Stimulated activated CD4-positive, alpha-beta T cell treated with anti-CD3 and anti-CD28 coated beads, TNF-alpha, amount 100 ng/mL, for 4 hours (primary cell): ENCODE data around the gene KRR1.
A peak's percentile ranks its signal among the peaks of the same experiment; 100 is the strongest.
"Not testable (repeated sequence)": the region's sequence is repeated elsewhere in the genome, so short reads cannot be mapped to it uniquely, and the experiment has no call there.

ENCODE experiments used
- DNase-seq, 3 experiments: peaks; one replicate each; pipeline ENCODE4 v3.0.0-alpha.2; 2020; ENCODE audit warnings: low read depth in 3 of 3

The KRR1 gene

DNA sequence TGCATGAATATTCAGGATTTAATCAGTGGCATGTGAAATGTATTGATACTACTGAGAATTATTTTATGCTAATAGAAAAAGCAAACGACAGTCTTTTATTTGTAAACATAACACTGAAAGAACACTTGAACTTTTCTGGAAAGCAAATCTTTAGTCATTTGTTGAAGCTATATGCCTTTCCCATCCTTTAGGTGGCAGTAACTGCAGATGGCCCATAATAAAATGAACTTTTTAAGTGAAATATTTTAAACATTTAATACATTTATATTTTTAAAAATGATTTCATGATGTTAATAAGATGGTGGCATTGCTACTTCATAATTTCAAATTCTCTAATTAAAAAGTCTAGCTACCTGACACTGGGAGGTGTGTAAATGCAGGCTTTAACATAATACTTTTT, 13.9 kb upstream of the KRR1 start:
- DNase-seq = no peak

DNA sequence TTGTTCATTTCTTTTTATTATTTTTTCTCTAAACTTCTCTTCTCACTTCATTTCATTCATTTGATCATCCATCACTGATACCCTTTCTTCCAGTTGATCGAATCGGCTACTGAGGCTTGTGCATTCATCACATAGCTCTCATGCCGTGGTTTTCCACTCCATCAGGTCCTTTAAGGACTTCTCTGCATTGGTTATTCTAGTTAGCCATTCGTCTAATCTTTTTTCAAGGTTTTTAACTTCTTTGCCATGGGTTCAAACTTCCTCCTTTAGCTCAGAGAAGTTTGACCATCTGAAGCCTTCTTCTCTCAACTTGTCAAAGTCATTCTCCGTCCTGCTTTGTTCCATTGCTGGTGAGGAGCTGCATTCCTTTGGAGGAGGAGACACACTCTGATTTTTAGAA, 10.7 kb upstream of the KRR1 start:
- DNase-seq = not testable (repeated sequence)

DNA sequence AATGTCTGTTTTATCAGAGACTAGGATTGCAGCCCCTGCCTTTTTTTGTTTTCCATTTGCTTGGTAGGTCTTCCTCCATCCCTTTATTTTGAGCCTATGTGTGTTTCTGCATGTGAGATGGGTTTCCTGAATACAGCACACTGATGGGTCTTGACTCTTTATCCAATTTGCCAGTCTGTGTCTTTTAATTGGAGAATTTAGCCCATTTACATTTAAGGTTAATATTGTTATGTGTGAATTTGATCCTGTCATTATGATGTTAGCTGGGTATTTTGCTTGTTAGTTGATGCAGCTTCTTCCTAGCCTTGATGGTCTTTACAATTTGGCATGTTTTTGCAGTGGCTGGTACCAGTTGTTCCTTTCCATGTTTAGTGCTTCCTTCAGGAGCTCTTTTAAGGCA, 9.8 kb upstream of the KRR1 start:
- DNase-seq = not testable (repeated sequence)

DNA sequence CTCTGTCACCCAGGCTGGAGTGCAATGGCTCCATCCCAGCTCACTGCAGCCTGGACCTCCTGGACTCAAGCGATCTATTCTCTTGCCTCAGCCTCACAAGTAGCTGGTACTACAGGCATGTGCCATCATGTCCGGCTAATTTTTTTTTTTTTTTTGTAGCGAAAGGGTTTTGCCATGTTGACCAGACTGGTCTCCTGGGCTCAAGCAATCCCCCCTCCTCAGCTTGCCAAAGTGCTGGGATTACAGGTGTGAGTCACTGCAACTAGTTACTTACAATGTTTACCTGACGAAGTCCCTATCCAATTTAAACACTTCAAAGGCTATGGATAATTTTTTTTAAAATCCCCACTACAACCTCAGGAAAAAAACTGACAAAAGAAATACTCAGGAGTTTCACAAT, 1.8 kb downstream of the KRR1 start:
- DNase-seq = no peak

DNA sequence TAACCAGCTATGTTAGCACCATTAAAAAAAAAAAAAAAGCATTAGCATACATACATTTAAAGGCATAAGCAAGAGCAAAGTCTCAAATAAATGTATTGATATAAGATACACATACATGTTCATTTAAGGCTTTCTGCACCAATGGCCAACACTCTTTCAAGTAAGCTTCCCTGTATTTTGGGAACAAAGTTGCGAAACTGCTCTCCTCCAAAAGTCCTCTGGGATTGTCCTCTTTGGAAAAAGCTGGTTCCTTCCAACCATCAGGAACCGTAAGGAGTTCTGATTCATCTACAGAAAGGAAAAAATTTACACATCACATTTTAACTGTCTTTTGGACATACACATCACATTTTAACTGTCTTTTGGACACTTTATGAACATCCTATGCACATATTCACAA, 3.2 kb downstream of the KRR1 start:
- DNase-seq = no peak

DNA sequence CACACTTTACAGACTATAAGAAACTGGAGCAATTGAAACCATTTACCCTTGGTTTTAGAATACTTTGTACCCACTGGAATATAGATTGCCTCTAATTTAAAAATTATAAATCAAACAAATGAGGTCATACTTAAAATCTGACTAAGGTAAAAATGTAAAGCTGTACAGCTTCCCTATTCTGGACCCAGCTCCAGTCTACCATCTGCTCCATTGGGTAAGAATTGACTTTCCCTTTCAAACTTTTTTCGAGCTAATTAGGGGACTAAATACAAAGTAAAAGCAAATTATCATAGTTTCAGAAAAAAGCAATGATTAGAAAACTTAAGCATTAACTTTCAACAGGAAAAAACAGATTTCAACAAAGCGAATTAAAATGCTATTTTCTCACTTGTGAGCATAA, 4.3 kb downstream of the KRR1 start:
- DNase-seq = no peak

DNA sequence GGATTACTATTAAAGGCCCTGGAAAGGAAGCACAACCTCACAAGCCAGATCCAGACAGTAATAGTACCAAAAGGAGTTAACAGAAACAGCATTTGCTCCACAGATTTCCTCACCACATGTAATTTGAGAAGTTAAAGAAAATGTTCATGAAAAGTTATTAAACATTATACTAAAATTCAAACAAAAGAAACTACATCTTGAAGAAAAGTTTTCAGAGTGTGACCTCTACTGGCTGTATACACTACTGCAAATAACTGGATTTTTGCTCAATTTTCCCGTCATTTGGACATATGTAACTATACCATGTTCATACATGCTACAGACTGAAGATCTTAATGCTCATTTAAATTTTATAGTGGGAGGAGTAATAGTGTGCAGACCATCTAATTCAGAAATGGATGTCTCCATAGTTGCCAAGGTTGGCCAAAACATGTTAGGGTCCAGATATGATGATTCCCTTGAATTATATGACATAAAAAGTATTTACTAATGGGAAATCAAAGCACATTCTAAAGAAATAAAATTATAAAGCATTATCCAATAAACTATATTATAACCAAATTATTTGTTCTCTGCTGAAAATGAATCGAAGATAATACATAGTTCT, 5.6 kb downstream of the KRR1 start:
- DNase-seq = no peak

DNA sequence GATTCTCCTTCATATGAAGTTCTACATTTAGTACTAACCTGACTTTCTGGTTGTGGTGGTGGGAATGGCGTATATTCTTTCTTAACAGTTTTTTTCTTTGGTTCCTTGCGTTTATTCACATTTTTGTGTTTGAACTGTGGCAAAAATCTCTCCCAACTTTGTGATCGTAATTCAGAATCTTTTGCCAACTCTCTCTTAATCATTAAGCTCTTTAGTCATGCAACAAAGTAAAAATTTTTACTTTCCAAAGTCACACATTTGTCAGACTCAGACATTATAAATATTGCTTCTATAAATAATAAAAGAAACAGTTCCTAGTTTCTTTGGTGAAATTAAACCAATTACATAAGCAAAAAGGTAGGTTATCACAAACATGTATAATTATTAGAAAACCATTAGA, 7.5 kb downstream of the KRR1 start:
- DNase-seq = no peak

DNA sequence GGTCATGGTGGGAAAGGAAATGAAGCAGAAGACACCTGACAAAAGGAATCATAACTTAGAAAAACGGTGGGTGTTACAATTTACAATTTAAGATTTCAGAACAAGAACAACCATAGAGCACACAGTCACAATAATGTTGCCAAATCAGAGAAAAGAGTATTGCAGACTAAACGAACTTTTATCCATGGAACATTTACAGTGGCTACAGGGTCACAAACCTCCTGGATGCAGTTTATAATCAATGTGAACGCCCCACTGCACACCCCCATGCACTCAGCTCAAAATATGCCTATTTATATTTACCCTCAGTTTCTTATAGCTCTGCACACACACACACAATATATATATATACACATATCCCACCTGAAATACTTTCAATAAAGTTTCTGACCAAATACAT, 8.0 kb downstream of the KRR1 start:
- DNase-seq = no peak

DNA sequence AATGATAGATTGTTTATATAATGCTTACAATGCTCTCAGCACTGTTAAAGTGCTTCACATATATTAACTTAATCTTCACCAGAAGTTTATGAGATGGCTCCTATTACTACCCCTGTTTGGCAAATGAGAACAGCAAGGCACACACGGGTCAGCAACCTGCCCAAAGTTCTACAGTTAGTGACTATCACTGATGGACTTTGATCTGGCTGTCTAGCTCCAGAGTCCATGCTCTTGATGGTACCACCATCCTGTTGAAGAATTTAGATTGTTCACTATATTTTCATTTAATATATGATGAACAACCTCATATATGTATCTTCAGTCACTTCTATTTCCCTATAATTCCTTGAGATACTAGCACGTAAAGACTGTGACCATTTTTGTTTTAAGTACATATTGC, 20.2 kb downstream of the KRR1 start:
- no peak for DNase-seq

DNA sequence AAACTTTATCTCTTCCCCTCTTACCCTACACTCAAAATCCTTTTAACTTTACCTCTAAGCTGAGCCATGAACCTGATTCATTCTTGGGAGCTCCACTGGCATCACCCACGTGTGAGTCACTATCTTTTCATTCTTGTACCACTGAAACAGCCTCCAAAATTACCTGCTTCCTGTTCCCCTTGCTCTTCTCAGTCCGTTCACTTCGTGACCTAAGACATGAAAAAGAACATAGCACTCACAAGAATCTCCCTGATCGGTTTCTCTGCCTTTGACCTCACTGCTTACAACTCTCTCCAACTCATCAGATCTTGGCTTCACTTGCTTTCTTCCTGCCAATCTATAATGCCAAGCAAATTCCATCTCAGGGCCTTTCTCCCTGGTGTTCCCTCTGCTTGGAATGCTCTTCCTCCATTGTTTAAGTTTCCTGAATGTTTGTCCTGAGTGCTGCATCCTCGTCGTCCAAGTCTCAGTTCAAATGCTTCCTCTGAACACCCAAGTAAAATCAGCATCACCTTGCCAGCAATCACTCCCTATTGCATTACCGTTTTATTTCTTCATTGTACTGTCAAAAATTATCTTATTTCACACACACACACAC, 21.7 kb downstream of the KRR1 start:
- no peak for DNase-seq

DNA sequence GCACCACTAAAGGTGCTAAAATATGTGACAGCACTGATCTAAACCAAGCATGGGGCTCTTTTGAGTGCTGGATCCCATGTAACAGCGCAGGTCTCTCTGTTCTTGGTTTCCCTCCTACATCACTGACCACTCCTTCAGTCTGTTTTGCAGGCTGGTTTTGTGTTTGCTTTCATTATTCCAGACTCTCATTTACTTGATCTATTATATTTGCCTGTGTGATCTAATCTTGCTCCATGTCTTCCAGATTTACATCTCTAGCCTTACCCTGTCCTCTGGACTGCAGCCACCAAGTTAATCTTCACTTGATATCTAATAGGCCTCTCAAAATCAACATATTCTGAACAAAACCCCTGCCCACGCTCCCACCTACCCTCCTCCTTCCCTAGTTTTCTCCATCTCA, 22.2 kb downstream of the KRR1 start:
- no peak for DNase-seq

DNA sequence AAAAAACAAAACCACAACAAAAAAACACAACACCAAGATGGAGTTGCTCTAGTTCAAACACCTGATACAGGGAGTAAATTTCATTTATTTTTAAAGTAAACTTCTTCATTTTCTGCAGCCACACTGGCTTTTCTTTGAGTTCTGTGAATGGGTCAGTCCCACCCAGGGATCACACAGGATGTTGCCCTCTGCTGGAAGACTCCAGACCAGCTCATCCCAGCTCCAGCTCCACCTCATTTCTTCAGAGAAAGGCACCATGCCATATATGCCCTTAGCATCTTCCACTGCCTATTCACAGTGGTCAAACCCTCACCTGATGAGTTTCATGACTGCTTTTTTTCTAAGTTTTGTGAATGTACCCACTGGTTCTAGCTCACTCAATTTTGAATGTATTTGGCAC, 22.9 kb downstream of the KRR1 start:
- DNase-seq = no peak

DNA sequence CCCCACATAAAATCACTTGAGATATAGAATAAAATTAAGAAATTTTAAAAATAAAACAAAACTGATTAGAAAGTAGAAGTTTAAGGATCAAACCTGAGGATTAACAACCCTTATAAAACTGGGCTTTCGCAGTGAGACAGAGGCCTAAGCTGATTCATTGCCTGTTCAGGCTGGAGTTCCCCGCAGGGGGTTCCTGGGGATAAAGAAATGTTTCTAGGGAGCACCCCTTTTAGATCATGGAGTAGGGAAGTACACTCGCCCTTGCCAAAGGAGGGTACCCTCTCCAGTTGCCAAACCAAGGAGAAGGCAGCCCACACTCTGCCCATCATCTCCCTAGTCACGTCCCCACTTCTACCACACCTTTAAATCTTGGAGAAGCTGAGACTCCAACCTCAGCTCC, 24.1 kb downstream of the KRR1 start:
- no peak for DNase-seq

DNA sequence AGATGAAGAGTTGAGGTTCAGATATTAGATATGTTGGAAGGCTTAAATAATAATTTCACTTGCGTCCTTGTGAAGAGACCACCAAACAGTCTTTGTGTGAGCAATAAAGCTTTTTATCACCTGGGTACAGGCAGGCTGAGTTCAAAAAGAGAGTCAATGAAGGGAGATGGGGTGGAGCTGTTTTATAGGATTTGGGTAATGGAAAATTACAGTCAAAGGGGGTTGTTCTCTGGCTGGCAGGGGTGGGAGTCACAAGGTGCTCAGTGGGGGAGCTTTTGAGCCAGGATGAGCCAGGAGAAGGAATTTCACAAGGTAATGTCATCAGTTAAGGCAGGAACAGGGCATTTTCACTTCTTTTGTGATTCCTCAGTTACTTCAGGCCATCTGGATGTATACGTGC, 27.0 kb downstream of the KRR1 start:
- DNase-seq = not testable (repeated sequence)

DNA sequence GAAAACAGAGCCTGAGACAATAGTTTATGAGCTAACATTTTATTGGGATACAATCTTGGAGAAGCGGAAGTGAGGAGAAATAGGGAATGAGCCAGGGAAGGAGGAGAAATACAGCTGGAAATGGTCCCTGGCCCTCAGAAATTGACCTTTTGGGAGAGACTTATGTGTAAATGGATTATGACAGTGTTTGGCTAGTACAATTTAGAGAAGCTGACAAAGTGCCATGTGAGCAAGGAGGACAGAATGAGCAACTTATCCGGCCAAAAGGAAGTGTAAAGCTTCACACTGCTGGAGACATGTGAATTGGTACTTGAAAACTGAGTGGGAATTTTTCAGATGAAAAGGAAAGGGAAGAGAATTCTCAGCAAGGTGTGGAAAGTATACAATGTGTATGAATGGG, 28.0 kb downstream of the KRR1 start:
- DNase-seq = no peak

DNA sequence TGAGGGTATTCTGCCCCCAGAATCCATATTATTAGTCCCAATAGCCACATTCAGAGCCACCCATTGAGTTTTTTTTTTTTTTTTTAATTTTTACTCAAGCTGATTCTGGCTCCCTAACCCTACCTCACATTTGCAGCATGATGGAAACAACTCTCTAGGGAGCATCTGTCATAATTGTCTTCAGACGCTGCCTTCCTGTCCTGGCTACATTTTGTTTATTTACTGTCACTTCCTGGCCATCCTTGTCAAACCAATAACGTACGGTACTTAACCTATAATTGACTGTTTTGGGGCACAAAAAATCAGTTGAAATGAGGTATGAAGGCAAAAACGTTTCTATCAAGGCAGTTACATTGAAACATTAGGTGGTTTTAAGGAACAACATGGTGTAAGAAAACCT, 28.8 kb downstream of the KRR1 start:
- DNase-seq = no peak

DNA sequence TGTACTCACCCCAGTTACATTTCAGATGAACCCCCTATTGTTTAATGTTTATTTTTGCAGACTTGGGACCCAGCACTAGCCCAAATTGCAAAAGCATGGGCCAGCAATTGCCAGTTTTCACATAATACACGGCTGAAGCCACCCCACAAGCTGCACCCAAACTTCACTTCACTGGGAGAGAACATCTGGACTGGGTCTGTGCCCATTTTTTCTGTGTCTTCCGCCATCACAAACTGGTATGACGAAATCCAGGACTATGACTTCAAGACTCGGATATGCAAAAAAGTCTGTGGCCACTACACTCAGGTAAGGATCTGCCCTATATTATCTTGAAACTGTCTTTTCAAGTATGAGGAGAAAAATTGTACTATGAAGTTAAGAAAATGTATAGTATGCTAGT, 29.6 kb downstream of the KRR1 start:
- no peak for DNase-seq

DNA sequence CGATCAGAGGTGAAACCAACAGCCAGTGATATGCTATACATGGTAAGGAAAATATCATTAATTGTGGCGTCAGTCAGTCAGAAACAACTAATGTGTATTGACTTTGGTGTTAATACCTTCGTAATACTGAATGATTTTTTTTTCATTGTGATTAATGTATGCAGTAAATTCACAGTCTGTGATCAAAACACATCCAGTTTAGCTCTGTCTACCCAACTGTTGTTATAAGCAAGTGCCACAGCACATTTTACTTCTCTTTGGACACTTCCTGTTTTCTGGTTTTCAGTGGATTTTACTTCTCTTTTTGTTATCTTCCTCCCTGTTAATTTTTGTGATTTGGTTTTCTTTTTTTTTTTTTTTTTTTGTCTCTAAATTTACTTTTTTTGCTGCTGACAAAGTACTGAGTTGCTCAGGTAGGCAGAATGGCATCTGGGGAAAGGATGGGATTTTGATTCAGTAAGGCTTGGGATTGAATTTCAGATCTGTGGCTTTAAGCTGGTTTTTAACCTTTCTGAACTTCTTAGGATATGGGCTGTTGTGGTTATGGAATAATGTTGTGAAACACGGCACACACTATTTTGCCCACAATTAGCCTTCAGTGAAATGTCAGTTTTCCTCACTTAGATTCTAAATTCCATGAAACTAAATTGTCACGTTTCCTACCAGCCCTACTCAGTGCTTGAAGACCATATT, 30.2 kb downstream of the KRR1 start:
- no peak for DNase-seq

DNA sequence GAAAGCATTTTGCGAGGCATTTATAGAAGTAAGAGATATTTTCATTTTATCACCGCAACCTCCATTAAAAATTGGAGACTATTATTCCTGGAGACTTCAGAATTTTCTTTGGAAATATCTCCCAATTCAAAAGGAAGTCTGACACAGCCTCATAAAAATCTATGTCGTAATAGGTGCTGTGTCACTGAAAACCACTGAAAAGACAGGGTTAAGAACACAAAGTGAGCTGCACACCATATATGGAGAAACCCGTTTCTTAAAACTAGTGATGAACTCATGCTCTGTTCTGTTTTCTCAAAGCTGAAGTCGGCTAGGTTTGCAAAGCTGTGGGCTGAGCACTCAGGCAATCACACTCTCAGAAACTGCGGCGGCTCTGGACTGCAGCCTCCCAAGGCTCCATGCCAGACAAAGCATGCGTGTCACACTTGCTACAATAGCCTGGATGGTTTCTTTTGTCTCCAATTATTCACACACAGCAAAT, 30.9 kb downstream of the KRR1 start, which contains the start of gene GLIPR1:
Gene GLIPR1, plus strand, starts transcription at position 287 of the 481 bp plus-strand sequence. Its CDS starts 126 bp downstream, at position 413.
- peak; percentile 31 to 51 (median 40) for DNase-seq

DNA sequence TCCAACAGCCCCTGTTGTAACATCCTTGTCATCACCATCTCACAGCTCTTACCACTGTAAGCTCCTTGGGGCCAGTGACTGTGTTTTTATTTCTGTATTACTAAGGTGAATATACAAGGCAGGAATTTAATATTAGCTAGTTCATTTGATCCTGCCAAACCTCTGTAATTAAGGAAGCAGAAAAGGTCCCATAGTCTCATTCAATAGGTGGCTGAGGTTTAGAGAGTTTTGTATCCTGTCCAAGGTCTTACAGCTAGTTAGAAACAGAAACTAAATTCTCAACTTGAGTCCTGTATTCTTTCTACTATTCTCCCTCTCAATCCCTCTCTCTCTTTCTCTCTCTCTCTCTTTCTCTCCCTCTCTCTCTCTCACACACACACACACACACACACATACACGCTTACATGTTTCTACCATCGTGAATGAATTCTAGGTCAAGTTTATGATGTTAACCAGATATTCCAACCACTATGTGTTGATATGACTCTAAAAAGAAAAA, 31.4 kb downstream of the KRR1 start:
- DNase-seq = no peak

DNA sequence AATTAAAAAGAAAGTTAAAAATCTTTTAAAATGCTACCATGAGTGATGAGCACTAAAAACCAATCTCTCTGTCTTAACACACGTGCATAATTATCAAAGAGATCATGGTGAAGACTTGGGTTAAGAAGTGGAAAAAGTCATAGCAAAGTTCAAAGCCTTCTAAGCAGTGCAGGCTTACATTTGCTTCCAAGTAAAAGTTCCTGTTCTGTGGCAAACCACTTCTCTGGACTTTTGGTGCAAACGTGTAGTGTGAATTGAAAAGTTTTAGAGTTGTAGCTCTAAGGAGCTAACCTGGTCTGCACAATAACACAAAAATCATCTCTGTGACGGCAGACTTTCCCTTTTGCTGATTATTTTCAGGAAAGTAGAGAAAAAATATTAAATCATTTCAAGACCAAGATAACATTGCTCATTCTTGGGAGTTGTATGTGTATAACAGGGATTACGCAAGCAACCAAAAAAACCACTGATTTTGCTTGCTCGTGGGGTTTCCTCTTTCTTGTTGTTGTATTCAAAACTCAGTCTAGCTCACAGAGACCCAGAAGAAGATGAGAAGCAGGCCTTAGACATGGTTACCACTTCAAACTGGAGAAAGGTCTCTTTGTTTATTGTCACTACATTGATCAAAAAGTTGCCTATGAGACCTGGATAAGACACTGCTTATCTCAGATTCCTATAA, 33.2 kb downstream of the KRR1 start:
- DNase-seq = no peak

DNA sequence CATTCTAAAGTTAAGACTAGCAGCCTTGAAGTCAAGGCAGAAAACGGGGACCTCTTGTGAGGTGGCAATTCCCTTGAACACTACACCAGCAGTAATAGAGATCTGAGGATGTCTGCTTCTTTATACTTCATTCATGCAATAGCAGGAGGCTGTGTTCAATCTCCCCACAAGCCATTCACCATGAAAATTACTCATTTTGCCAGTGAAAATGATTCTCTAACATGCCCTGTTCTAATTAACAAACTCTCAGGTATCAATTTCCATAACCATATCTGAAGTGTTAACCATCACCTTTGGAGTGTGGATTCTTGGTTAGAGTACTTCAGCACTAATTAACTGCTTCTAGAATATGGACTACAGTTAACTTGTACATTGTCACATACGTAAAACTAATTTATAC, 34.3 kb downstream of the KRR1 start:
- no peak for DNase-seq
